GM19023 (cell line): Measurements from ENCODE around the gene MAP3K5.
"Not testable (repeated sequence)": the region's sequence is repeated elsewhere in the genome, so short reads cannot be mapped to it uniquely, and the experiment has no call there.

Experiments
- ATAC-seq: cut with Tn5 transposase; IDR thresholded peaks from one replicate; pipeline ENCODE4 v1.9.1; 2021; ENCODE audit warnings: mild to moderate bottlenecking, moderate library complexity; ENCODE audit not compliant: unreplicated experiment

MAP3K5 gene

GRCh38 chr6:136696238-136696637 is 96.0 kb downstream of the MAP3K5 start:
- ATAC-seq: no peak

GRCh38 chr6:136695412-136695811 is 96.9 kb downstream of the MAP3K5 start:
- no peak for ATAC-seq

- no peak for ATAC-seq
Measured at GRCh38 chr6:136693090-136693489, 99.2 kb downstream of the MAP3K5 start.

GRCh38 chr6:136687894-136688293 is 104.4 kb downstream of the MAP3K5 start:
- ATAC-seq: not testable (repeated sequence)

GRCh38 chr6:136685540-136686108 is 106.7 kb downstream of the MAP3K5 start:
- ATAC-seq: no peak

- no peak for ATAC-seq
Measured at GRCh38 chr6:136684466-136684865, 107.8 kb downstream of the MAP3K5 start.

GRCh38 chr6:136683209-136683941 is 108.9 kb downstream of the MAP3K5 start:
- ATAC-seq: no peak

GRCh38 chr6:136682292-136682691 is 110.0 kb downstream of the MAP3K5 start:
- ATAC-seq: no peak

GRCh38 chr6:136677822-136678221 is 114.5 kb downstream of the MAP3K5 start:
- no peak for ATAC-seq

GRCh38 chr6:136677344-136677743 is 114.9 kb downstream of the MAP3K5 start:
- no peak for ATAC-seq

- ATAC-seq: no peak
Measured at GRCh38 chr6:136676075-136676474, 116.2 kb downstream of the MAP3K5 start.

- ATAC-seq: no peak
Measured at GRCh38 chr6:136673571-136673970, 118.7 kb downstream of the MAP3K5 start.

GRCh38 chr6:136672144-136672543 is 120.1 kb downstream of the MAP3K5 start:
- ATAC-seq: no peak

- ATAC-seq: no peak
Measured at GRCh38 chr6:136669299-136669699, 123.0 kb downstream of the MAP3K5 start.

- no peak for ATAC-seq
Measured at GRCh38 chr6:136668571-136668970, 123.7 kb downstream of the MAP3K5 start.

GRCh38 chr6:136666041-136666440 is 126.2 kb downstream of the MAP3K5 start:
- ATAC-seq: no peak

- no peak for ATAC-seq
Measured at GRCh38 chr6:136662347-136663237, 129.7 kb downstream of the MAP3K5 start.

- ATAC-seq: no peak
Measured at GRCh38 chr6:136660727-136661126, 131.6 kb downstream of the MAP3K5 start.

GRCh38 chr6:136659991-136660499 is 132.2 kb downstream of the MAP3K5 start:
- no peak for ATAC-seq

GRCh38 chr6:136658711-136659110 is 133.6 kb downstream of the MAP3K5 start:
- ATAC-seq: no peak

- ATAC-seq: no peak
Measured at GRCh38 chr6:136657666-136658065, 134.6 kb downstream of the MAP3K5 start.
